ENCODE results near the gene ADGRG4.

DNA sequence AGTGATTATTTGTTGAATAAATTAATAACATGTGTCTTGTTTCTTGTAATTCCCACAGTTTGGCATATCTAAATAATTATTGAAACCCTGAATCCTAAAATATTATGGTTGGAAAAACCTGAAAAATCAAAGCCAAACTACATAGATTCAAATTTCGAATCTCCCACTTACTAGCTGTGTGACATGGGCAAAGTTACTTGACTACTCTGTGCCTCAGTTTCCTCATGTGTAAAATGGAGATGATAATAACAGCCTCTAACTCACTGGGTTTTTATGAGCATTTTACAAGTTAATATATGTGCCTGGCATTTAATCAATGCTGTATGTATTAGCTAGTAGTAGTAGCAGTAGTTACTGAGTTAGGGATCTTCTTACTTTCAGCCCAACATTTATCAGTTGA, 152.4 kb downstream of the ADGRG4 start:
- TF ChIP-seq CTCF (IDR thresholded peaks at IDR 0.05), result no peak
- TF ChIP-seq POLR2A (IDR thresholded peaks at IDR 0.05), result no peak
